GM21381 (cell line): ENCODE results near the gene BZW2.
"Not testable (repeated sequence)": the region's sequence is repeated elsewhere in the genome, so short reads cannot be mapped to it uniquely, and the experiment has no call there.

ENCODE experiments used
- ATAC-seq: cut with Tn5 transposase; IDR thresholded peaks from one replicate; pipeline ENCODE4 v1.9.1; 2021; ENCODE audit warnings: mild to moderate bottlenecking, moderate library complexity; ENCODE audit not compliant: unreplicated experiment

The BZW2 gene

GRCh38 chr7:16670021-16670420 lies 24.0 kb downstream of the BZW2 start:
- no peak for ATAC-seq

GRCh38 chr7:16670731-16671344 lies 24.9 kb downstream of the BZW2 start:
- no peak for ATAC-seq

DNA sequence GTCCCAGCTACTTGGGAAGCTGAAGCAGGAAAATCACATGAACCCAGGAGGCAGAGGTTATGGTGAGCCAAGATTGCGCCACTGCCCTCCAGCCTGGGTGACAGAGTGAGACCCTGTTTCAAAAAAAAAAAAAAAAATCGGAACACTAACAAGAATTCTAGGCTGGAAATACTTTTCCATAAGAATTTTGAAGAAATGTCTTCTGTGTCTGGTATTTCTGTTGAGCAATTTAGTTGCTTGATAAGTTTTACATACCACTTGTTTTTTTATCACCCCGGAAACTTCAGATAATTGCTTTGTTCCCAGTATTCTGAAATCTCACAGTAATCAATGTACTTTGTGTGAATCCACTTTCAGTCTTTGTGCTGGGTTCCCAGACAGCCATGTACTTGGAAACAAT lies 25.8 kb downstream of the BZW2 start:
- no peak for ATAC-seq

GRCh38 chr7:16675277-16675676 lies 29.3 kb downstream of the BZW2 start:
- ATAC-seq, result no peak

DNA sequence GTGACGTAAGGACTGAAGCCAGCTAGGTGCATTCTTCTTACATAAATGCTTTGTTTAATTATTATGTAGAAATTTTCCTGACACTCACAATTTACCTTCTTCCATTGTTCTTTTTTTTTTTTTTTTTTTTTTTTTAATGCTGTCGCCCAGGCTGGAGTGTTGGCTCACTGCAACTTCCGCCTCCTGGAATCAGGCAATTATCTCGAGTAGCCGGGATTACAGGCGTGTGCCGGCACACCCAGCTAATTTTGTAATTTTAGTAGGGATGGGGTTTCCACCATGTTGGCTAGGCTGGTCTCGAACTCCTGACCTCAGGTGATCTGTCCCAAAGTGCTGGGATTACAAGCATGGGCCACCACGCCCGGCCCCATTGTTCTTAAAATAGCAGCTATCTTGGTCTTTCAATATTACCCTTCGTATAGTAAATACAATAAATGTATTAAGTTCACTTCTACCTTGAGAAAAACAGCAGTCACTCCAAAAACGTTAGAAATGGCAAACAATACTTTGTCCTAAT lies 32.1 kb downstream of the BZW2 start:
- no peak for ATAC-seq

- ATAC-seq, result not testable (repeated sequence)
Measured at GRCh38 chr7:16678645-16679566, 32.9 kb downstream of the BZW2 start.

DNA sequence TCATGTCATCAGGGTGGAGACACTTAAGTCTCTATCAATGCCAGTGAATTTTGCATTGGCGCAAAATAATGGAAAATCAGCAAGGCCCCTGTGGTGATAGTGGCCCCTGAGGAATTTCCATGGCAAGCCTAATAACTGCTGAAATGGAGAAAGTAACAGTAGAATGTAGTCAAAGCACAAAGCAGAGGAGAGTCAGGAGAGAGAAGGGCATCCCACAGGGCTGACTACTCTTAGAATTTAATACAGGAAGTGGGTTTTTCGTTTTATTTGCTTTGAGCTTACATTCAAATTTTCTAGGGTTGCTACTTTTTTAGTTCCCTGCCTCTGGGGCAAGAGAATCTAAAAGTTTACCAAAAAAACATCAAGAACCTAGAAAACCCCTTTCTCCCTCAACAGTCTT lies 39.0 kb downstream of the BZW2 start:
- ATAC-seq, result no peak

GRCh38 chr7:16685535-16685934 lies 39.6 kb downstream of the BZW2 start:
- ATAC-seq, result no peak

- ATAC-seq, result no peak
Measured at GRCh38 chr7:16688249-16688648, 42.3 kb downstream of the BZW2 start.

DNA sequence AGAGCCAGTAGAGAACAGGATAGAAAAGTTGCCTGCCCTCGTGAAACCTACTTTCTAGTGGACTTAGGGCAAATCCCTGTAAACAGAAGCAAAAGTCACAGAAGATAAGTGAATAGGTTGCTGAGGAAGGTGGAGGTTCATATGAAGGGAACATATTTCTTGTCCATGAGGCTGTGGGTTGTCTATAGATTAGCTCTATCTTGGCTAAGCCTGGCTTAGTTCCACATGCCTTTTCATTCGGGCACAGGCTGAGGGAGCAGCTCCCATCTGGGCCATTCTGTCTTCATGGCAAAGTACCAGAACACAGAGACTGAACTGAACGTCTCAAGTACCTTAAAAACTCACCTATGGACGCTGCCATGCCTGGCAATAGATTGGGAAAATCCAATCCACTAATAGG lies 45.3 kb downstream of the BZW2 start:
- no peak for ATAC-seq

GRCh38 chr7:16693601-16694318 lies 47.8 kb downstream of the BZW2 start:
- no peak for ATAC-seq

DNA sequence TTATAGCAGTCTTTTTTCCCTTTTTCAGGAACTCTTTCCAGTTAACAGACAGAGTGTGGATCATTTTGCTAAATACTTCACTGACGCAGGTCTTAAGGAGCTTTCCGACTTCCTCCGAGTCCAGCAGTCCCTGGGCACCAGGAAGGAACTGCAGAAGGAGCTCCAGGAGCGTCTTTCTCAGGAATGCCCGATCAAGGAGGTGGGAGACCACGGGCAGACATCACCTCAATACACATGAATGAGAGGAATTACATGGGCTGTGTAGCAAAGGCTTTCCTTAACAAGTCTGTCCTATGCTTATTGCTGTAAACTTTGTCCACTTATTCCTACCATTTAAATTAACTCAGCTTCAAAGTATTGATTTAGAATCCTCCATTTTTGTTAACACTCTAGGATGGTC lies 48.8 kb downstream of the BZW2 start:
- no peak for ATAC-seq

DNA sequence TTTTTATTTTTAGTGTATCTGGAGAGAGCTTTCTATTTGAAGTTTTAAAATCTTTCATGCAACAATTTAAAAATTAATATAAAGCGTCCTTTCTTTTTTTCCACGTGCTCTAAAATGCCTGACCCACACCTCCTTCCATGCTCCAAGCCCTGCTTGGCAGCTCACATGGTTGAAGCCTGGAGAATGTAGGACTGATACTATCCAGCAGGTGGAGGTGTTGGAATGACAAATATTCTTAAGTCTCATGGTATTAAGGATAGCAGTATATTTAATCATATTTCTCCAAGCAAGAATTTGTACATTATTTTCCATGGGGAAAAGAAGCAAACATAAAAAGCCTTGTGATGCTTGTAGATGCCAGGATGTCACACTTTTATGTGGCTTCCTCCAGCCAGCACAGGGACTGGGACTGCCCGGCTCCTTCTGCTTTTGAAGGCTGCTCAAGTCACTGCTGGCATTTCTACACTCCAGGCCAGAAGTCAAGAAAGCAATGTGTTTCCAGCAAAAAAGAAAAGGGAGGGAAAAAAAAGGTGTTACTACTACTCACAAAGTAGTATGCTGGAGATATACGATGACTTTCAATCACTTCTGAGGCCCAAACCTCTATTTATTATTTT lies 49.7 kb downstream of the BZW2 start:
- ATAC-seq, result peak; percentile 49

DNA sequence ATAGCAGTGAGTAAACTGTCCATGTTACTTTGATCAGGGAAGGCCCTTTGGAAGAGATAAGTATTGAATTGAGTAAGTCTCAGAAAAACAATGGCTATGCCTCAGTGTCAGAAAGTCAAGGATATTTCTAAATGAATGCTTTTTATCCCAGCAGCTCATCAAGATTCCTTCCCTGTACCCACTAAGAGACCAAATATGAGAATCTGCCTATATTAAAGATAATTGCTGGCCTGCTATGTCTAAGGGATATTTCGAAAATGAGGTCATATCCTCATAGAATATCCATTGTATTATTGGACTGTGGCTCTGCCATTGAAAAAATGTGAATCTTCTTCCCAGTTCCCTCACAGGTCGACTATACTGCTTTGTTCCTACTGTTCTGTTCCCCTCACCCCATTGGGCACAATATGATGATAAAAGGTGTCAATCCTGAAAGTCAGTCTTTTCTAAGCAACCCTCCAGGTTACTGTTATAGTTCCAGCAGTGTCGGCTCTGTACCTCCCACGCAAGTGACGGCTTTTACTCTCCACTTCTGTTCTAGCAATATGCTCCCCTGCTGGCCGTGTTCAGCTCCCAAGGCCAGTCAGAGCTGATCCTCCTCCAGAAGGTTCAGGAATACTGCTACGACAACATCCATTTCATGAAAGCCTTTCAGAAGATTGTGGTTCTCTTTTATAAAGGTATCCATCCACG lies 51.7 kb downstream of the BZW2 start:
- no peak for ATAC-seq

DNA sequence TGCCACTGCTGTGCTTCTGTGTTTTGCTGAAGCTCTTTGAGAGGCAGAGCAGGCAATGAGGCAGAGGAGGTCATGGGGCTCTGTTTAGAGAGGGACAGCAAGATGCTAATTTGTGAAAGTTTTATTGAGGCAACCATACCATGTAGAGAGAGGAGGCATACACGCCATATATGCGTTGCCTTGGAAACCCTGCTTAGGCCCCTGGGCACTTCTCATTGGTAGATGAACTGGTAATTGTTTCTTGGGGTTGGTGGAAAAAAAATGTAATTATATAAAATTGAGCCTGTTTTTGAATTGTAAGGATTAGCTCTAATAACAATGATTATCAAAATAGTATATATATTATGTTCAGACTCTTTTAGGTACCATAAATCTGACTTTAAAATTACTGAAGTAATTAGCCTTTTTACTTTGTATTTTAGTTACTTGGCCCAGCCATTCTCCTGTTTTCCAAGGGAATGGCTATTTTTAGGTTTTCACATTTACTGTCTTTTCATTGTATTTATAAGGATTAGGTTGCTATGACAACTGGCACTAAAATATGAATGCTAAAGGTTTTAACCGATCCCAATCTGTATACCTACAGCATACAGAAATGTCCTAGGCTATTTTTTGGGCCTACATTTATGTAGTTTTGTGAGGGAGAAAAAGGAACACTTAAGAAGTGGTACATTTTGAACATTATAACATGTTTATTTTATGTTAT lies 52.4 kb downstream of the BZW2 start:
- no peak for ATAC-seq

- ATAC-seq, result no peak
Measured at GRCh38 chr7:16702441-16702840, 56.5 kb downstream of the BZW2 start.

GRCh38 chr7:16708511-16708910 lies 62.5 kb downstream of the BZW2 start:
- no peak for ATAC-seq

GRCh38 chr7:16708980-16709379 lies 63.0 kb downstream of the BZW2 start:
- no peak for ATAC-seq

GRCh38 chr7:16710651-16711050 lies 64.7 kb downstream of the BZW2 start:
- no peak for ATAC-seq

DNA sequence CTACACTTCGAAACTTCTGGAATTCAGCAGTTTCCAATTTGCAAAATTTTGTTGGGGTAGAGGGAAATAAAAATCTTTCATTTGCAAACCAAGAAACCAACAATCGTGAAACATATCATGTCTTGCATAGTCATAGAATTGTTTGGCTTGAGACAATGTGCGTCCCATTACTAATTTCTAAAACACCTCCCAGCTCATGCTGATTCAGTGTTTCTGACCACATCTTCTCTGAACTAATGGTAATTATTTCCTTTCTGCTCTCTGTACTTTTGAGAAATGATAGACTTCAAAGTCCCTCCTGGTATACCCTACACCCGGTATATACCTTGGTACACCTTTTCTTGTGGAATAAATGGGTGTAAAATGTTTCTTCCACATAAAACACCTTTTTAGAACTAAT lies 65.7 kb downstream of the BZW2 start:
- ATAC-seq, result no peak
